HepG2 (cell line): ENCODE measurements around the gene PPP1R15A. TPM values are rescaled to one million over a fixed set of nuclear protein-coding genes. Genes with fewer than 3 reads are reported as not detected.

Experiments used
- ATAC-seq: fragments of 200-7000 bp; cut with Tn5 transposase; 3 replicates; pipeline ENCODE4 v1.9.1; 2020; ENCODE audit warnings: mild to moderate bottlenecking, moderate library complexity
- BruUV-seq: library from RNA; stranded (reverse); fragments of 400-500 nt; replicated peaks from 2 replicates; lab custom pipeline; 2021; lab: Mats Ljungman, UMichigan
- CTCF ChIA-PET: fragments of 300-600 bp; formaldehyde crosslinking; extraction: SDS; loops from one replicate; lab custom pipeline; 2021; ENCODE audit warnings: low total read pairs, inconsistent platforms, low intra/inter-chr PET ratio; lab: Yijun Ruan, JAX
- POLR2A ChIA-PET: fragments of 350-600 bp; sonication (Branson Sonifier 250); formaldehyde crosslinking; loops from one replicate; lab custom pipeline; 2020; ENCODE audit warnings: antibody characterized with exemption, inconsistent platforms; lab: Yijun Ruan, JAX
- DNase-seq: peaks from one replicate; pipeline ENCODE4 v3.0.0-alpha.2; 2015; ENCODE audit warnings: low spot score
- FAIRE-seq: peaks from 3 replicates; lab custom pipeline; 2011; peaks lifted over from hg19 to GRCh38; lab: Jason Lieb, UNC
- H2AFZ ChIP-seq: one replicate; pipeline ENCODE4 v1.6.1; 2011; ENCODE audit warnings: low read length, inconsistent platforms
- H3K27ac ChIP-seq: fragments of 300-600 bp; 3 replicates; pipeline ENCODE4 v1.8.0; 2011; ENCODE audit warnings: mixed run types, mild to moderate bottlenecking, mixed read lengths, low read length, inconsistent platforms; ENCODE audit not compliant: insufficient read depth; ENCODE audit errors: extremely low read length
- H3K27me3 ChIP-seq, 2 experiments: fragments of 200-600 bp in 1 of 2; 2 replicates in 1 of 2; 3 replicates in 1 of 2; pipeline versions ENCODE4 v1.6.0 to v1.8.0; 2011; ENCODE audit warnings: low read length in 2 of 2, mild to moderate bottlenecking in 2 of 2, moderate library complexity in 2 of 2, inconsistent platforms in 1 of 2; ENCODE audit not compliant: insufficient read depth in 2 of 2, control insufficient read depth in 1 of 2
- H3K36me3 ChIP-seq, 2 experiments: fragments of 200-600 bp in 1 of 2; replicated peaks in 1 of 2; 2 replicates in 1 of 2; 3 replicates in 1 of 2; pipeline versions ENCODE4 v1.5.1 to v1.8.0; 2011; ENCODE audit warnings: low read length in 2 of 2, inconsistent platforms in 1 of 2; ENCODE audit not compliant: insufficient read depth in 2 of 2, control insufficient read depth in 1 of 2
- H3K4me1 ChIP-seq: 2 replicates; pipeline ENCODE4 v1.5.1; 2012; ENCODE audit warnings: low read length, inconsistent platforms; ENCODE audit not compliant: insufficient read depth
- H3K4me2 ChIP-seq: 2 replicates; pipeline ENCODE4 v1.6.0; 2011; ENCODE audit warnings: low read depth, low read length, inconsistent platforms
- H3K4me3 ChIP-seq, 3 experiments: fragments of 200-600 bp in 1 of 3; sonication (generic), shearing (Covaris generic) in 1 of 3; replicated peaks in 1 of 3; 2 replicates each; pipeline ENCODE4 v1.5.1; 2011 to 2016; ENCODE audit warnings: low read length in 3 of 3, inconsistent platforms in 2 of 3, low read depth in 2 of 3, mild to moderate bottlenecking in 2 of 3, control low read depth in 1 of 3, mixed read lengths in 1 of 3; ENCODE audit not compliant: insufficient read depth in 1 of 3
- H3K79me2 ChIP-seq: one replicate; pipeline ENCODE4 v1.6.1; 2011; ENCODE audit warnings: low read length, inconsistent platforms; ENCODE audit not compliant: insufficient read depth
- H3K9ac ChIP-seq: 2 replicates; pipeline ENCODE4 v1.6.0; 2011; ENCODE audit warnings: mild to moderate bottlenecking, low read depth, low read length, inconsistent platforms; ENCODE audit not compliant: insufficient read depth
- H3K9me3 ChIP-seq: 2 replicates; pipeline ENCODE4 v1.5.1; 2012; ENCODE audit warnings: mild to moderate bottlenecking, low read length
- H4K20me1 ChIP-seq: 2 replicates; pipeline ENCODE4 v1.6.0; 2011; ENCODE audit warnings: inconsistent platforms, mild to moderate bottlenecking, low read length, moderate library complexity; ENCODE audit not compliant: insufficient read depth
- BRD4 ChIP-seq: sonication (generic); formaldehyde crosslinking; IDR thresholded peaks from 2 replicates; pipeline ENCODE4 v1.4.0; 2020; ENCODE audit warnings: missing genetic modification reagents
- HOXD1 ChIP-seq: sonication (generic); formaldehyde crosslinking; IDR thresholded peaks from 2 replicates; pipeline ENCODE4 v1.5.0; 2020; ENCODE audit warnings: missing genetic modification reagents
- IRF9 ChIP-seq: sonication (generic); formaldehyde crosslinking; IDR thresholded peaks from 2 replicates; pipeline ENCODE4 v1.8.0; 2022; ENCODE audit warnings: missing genetic modification reagents, mild to moderate bottlenecking, borderline replicate concordance
- SCMH1 ChIP-seq: sonication (generic); formaldehyde crosslinking; IDR thresholded peaks from 2 replicates; pipeline ENCODE4 v1.9.0; 2021; ENCODE audit warnings: missing genetic modification reagents, mild to moderate bottlenecking, borderline replicate concordance
- SMARCC2 ChIP-seq: fragments of 450-650 bp; IDR thresholded peaks from 2 replicates; pipeline ENCODE4 v1.6.1; 2017; ENCODE audit warnings: antibody characterized with exemption, mild to moderate bottlenecking
- STAT5B ChIP-seq: sonication (generic); formaldehyde crosslinking; IDR thresholded peaks from 2 replicates; pipeline ENCODE4 v1.4.0; 2020; ENCODE audit warnings: missing genetic modification reagents
- ZBTB38 ChIP-seq: sonication (generic); formaldehyde crosslinking; IDR thresholded peaks from 2 replicates; pipeline ENCODE4 v1.5.1; 2020; ENCODE audit warnings: mild to moderate bottlenecking, missing genetic modification reagents
- ZBTB39 ChIP-seq: sonication (generic); formaldehyde crosslinking; IDR thresholded peaks from 2 replicates; pipeline ENCODE4 v1.5.0; 2020; ENCODE audit warnings: missing genetic modification reagents
- ZNF562 ChIP-seq: sonication (generic); formaldehyde crosslinking; IDR thresholded peaks from 2 replicates; pipeline ENCODE4 v1.8.0; 2022; ENCODE audit warnings: missing genetic modification reagents, borderline replicate concordance
- ZNF75D ChIP-seq: sonication (generic); formaldehyde crosslinking; IDR thresholded peaks from 2 replicates; pipeline ENCODE4 v1.8.1; 2023; ENCODE audit warnings: missing genetic modification reagents, mild to moderate bottlenecking, borderline replicate concordance
- WGBS: methylation state at CpG from one replicate; pipeline ENCODE4 v1.1.6; 2017; ENCODE audit warnings: low lambda C conversion rate; 5-methylcytosine and 5-hydroxymethylcytosine counted together
- in situ Hi-C: cut with HindIII; loops from 2 replicates; pipeline ENCODE4 v1.10.0; 2017; ENCODE audit warnings: low pct_unique_long_range_greater_than_20kb; ENCODE audit not compliant: extremely low pct_ligation_motif_present
- intact Hi-C: fragments of 100-400 bp; cut with micrococcal nuclease; formaldehyde crosslinking; loops from one replicate; pipeline ENCODE4 v1.10.0; 2022; ENCODE audit not compliant: unreplicated experiment
- polyA plus RNA-seq, 8 experiments: library from polyadenylated mRNA; depleted of rRNA in 3 of 8; stranded (reverse) in 7 of 8; unstranded in 1 of 8; fragments of >200 nt; fragmentation: Illumina TruSeq in 4 of 8; extraction: Trizol in 4 of 8; gene quantifications; 2 replicates each; pipeline versions ENCODE4 v1.2.1 to v1.2.3, GENCODE V29; 2011 to 2016; ENCODE audit warnings: low read depth in 4 of 8, missing spikeins in 1 of 8, mixed read lengths in 1 of 8; ENCODE audit not compliant: insufficient read depth in 1 of 8
- total RNA-seq, 5 experiments: library from RNA; depleted of rRNA; stranded (reverse); fragments of >200 nt; fragmentation: Illumina TruSeq; extraction: Trizol; gene quantifications; 2 replicates each; pipeline ENCODE4 v1.2.3, GENCODE V29; 2016; ENCODE audit warnings: low read depth in 1 of 5
- TF ChIP-seq, protein P1 (sequence below): sonication (generic); formaldehyde crosslinking; IDR thresholded peaks from 2 replicates; pipeline ENCODE4 v1.5.0; 2020; ENCODE audit warnings: mild to moderate bottlenecking, missing genetic modification reagents, borderline replicate concordance
- TF ChIP-seq, protein P2 (sequence below): IDR thresholded peaks from 2 replicates; pipeline ENCODE4 v1.6.1; 2012; ENCODE audit warnings: low read depth, low read length, improper control_type of control experiment

PPP1R15A gene
- total and polyA plus RNA-seq, 2 of the 13 experiments (the other 11 are each of a cell fraction or from before 2014, with no cell fraction given): 15.6 to 18.5 TPM

DNA sequence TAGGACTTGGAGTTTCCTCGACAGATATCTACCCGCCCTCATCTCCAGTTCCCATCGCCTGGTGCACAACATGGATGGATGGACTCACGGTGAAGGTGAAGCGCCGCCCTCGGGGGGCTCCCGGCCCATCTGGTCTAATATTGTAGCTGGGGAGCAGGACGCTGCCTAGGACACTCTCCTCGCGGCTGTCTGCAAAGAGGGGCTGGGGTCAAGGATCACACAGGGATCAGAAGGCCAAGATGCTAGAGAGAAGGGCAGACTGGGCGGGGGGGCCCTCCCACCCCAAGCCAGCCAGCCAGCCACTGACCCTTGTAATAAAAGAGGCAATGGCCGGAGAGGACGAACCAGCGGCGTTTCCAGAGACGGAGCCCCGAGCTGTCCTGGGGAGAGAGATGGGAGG is 10.9 kb upstream of the PPP1R15A start:
- Histone ChIP-seq H3K79me2 (no peaks in the 10 kb centered on the region), H3K27me3 (no peaks in the 10 kb centered on the region; a peak in 1 of 5 replicates), H4K20me1 (no peaks in the 10 kb centered on the region), H3K4me1 (peaks cover under 1% of the 10 kb centered on the region), H3K9ac (no peak overlapping the region), H2AFZ (no peak overlapping the region), H3K9me3 (no peaks in the 10 kb centered on the region), H3K4me3 (no peak overlapping the region), H3K4me2 (no peak overlapping the region), H3K36me3 (no peaks in the 10 kb centered on the region), H3K27ac (no peak overlapping the region)
- no TSS peak for BruUV-seq
- in situ Hi-C loops: no loop called here
- intact Hi-C loops: no loop called here
- WGBS: 94% methylated on average over 18 of the region's 18 CpGs
- ATAC-seq (no peak), FAIRE-seq (no peak), DNase-seq (no peak)
- ChIA-PET CTCF (no interaction called here), POLR2A (no interaction called here)
- TF ChIP-seq STAT5B (CRISPR knock-in tag): no peak
- TF ChIP-seq ZNF75D (CRISPR knock-in tag): no peak
- TF ChIP-seq SMARCC2: no peak
- no peak for TF ChIP-seq BRD4 (CRISPR knock-in tag)
- no peak for TF ChIP-seq ZNF562
- no peak for TF ChIP-seq SCMH1 (CRISPR knock-in tag)
- no peak for TF ChIP-seq IRF9 (CRISPR knock-in tag)
- TF ChIP-seq HOXD1 (CRISPR knock-in tag): no peak
- TF ChIP-seq, protein P1, sequence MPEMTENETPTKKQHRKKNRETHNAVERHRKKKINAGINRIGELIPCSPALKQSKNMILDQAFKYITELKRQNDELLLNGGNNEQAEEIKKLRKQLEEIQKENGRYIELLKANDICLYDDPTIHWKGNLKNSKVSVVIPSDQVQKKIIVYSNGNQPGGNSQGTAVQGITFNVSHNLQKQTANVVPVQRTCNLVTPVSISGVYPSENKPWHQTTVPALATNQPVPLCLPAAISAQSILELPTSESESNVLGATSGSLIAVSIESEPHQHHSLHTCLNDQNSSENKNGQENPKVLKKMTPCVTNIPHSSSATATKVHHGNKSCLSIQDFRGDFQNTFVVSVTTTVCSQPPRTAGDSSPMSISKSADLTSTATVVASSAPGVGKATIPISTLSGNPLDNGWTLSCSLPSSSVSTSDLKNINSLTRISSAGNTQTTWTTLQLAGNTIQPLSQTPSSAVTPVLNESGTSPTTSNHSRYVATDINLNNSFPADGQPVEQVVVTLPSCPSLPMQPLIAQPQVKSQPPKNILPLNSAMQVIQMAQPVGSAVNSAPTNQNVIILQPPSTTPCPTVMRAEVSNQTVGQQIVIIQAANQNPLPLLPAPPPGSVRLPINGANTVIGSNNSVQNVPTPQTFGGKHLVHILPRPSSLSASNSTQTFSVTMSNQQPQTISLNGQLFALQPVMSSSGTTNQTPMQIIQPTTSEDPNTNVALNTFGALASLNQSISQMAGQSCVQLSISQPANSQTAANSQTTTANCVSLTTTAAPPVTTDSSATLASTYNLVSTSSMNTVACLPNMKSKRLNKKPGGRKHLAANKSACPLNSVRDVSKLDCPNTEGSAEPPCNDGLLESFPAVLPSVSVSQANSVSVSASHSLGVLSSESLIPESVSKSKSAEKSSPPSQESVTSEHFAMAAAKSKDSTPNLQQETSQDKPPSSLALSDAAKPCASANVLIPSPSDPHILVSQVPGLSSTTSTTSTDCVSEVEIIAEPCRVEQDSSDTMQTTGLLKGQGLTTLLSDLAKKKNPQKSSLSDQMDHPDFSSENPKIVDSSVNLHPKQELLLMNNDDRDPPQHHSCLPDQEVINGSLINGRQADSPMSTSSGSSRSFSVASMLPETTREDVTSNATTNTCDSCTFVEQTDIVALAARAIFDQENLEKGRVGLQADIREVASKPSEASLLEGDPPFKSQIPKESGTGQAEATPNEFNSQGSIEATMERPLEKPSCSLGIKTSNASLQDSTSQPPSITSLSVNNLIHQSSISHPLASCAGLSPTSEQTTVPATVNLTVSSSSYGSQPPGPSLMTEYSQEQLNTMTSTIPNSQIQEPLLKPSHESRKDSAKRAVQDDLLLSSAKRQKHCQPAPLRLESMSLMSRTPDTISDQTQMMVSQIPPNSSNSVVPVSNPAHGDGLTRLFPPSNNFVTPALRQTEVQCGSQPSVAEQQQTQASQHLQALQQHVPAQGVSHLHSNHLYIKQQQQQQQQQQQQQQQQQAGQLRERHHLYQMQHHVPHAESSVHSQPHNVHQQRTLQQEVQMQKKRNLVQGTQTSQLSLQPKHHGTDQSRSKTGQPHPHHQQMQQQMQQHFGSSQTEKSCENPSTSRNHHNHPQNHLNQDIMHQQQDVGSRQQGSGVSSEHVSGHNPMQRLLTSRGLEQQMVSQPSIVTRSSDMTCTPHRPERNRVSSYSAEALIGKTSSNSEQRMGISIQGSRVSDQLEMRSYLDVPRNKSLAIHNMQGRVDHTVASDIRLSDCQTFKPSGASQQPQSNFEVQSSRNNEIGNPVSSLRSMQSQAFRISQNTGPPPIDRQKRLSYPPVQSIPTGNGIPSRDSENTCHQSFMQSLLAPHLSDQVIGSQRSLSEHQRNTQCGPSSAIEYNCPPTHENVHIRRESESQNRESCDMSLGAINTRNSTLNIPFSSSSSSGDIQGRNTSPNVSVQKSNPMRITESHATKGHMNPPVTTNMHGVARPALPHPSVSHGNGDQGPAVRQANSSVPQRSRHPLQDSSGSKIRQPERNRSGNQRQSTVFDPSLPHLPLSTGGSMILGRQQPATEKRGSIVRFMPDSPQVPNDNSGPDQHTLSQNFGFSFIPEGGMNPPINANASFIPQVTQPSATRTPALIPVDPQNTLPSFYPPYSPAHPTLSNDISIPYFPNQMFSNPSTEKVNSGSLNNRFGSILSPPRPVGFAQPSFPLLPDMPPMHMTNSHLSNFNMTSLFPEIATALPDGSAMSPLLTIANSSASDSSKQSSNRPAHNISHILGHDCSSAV (CRISPR knock-in tag): no peak
- TF ChIP-seq, protein P2, sequence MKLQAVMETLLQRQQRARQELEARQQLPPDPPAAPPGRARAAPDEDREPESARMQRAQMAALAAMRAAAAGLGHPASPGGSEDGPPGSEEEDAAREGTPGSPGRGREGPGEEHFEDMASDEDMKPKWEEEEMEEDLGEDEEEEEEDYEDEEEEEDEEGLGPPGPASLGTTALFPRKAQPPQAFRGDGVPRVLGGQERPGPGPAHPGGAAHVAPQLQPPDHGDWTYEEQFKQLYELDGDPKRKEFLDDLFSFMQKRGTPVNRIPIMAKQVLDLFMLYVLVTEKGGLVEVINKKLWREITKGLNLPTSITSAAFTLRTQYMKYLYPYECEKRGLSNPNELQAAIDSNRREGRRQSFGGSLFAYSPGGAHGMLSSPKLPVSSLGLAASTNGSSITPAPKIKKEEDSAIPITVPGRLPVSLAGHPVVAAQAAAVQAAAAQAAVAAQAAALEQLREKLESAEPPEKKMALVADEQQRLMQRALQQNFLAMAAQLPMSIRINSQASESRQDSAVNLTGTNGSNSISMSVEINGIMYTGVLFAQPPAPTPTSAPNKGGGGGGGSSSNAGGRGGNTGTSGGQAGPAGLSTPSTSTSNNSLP: no peak
- TF ChIP-seq ZBTB38: no peak
- TF ChIP-seq ZBTB39: no peak
